Stimulated activated CD4-positive, alpha-beta T cell treated with anti-CD3 and anti-CD28 coated beads, Interleukin-1b, Interleukin-23, amount 100 ng/mL, for 4 hours (primary cell): ENCODE results near the gene NOTUM.

Experiments used
- DNase-seq, 2 donors: peaks; one replicate each; pipeline ENCODE4 v3.0.0-alpha.2; 2020; ENCODE audit warnings: low read depth in 2 of 2

Gene NOTUM

DNA sequence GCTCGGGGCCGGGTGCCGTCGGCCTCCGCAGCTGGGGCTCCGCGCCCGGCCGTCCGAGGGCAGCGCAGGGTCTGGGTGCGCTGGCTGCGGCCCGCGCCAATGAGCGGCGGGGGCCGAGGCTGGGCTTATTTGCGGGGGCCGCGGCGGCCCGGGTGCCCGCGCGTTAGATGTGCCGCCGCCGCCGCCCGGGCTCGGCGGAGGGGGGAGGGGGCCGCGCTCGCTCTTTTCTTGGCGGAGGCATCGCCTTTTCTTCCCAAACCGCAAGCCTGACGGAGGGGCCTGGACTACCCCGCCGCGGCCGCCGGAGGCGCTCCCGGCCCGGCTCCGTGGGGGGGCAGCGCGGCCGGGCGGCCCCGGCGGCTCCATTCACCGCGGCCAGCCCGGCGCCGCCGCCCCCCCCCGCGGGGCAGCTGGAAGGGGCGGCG lies at the start of gene NOTUM:
Gene NOTUM, minus strand, starts transcription at position 101 of the 425 bp plus-strand sequence. CDS start 278 bp downstream, outside the sequence.
- DNase-seq = no peak

- no peak for DNase-seq
These were observed 48.4 kb upstream of the NOTUM start for GRCh38 chr17:82009413-82009812.

DNA sequence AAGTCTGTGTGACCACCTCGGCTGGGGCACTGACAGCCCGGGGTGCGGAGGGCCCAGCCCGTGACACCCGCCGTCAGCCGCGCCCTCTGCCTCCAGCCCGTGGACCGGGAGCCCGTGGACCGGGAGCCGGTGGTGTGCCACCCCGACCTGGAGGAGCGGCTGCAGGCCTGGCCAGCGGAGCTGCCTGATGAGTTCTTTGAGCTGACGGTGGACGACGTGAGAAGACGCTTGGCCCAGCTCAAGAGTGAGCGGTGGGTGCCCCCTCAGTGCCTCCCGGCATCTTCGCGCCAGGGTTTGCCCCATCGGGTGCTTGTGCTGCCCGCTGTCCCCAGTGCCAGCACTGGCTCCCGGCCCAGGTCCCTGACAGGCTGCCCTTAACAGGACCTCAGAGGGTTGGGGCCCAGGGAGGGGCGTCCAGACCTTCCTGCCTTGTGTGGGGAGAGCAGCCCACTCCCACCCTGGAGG lies 48.0 kb upstream of the NOTUM start:
- no peak for DNase-seq

DNA sequence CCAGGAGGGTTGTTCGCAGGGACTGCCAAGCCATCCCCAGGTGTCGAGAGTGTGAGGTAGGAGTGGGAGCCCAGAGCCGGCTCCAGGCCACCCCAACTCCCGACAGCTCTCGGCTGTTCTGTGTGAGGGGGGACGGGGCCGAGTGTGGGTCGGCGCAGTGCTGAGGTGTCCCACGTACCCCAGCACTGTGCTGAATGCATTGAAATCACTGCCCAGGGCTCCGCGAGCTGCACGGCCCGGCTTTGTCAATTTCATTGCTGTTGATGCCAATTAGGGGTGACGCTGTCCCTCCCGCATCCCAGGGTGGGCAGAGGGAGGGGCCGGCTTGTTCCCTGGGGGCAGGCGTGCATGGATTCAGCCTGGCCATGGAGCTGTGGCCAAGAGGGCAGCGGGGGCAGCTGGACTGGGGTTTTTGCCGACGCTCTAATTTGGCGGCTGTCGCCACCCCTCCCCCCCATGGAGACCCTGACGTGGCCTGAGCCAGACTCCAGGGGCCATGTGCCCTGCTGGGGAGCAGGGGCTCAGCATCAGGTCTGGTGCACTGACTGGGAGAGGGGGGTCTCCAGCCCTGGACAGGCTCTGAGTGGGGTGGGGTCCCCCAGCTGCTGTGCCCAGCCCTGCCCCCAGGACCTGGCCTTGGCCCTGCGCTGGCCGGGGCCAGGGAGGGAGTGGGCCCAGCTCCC lies 47.4 kb upstream of the NOTUM start:
- no peak for DNase-seq

DNA sequence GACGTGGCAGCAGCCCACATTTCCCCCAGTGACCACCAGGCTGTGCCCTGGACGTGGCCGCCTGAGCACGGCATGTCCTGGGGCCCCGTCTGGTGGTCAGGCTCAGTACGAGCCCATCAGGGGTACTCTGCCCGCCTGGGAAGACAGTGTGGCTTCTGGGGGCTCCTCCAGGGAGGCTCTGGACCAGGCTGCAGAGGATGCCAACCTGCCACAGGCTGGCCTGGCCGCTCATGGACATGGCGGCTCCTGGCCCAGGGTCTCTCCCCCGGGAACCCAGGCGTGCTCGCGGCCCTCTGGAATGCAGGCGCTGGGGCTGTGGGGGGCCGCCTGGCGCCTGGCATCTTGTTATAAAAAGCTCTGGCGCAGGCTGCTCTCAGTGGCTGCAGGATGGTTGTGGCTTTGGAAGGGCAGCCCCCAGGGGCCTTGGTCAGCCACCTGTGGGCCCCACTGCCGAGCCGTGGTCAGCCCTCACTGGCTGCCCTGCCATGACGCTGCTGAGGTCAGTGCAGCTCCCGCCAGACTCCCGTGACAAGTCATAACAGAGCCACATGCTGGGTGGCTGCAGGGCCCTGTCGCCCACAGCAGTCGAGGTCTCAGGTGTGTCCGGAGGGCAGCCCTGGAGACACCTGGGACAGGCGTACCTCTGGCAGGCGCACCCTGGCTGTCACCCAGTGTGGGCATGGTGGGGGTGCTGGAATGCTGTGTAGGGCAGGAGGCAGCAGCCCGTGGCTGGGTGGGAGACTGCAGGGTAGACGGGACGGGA lies 46.7 kb upstream of the NOTUM start:
- DNase-seq = no peak

- no peak for DNase-seq
These were observed 46.2 kb upstream of the NOTUM start for GRCh38 chr17:82007228-82007494.

DNA sequence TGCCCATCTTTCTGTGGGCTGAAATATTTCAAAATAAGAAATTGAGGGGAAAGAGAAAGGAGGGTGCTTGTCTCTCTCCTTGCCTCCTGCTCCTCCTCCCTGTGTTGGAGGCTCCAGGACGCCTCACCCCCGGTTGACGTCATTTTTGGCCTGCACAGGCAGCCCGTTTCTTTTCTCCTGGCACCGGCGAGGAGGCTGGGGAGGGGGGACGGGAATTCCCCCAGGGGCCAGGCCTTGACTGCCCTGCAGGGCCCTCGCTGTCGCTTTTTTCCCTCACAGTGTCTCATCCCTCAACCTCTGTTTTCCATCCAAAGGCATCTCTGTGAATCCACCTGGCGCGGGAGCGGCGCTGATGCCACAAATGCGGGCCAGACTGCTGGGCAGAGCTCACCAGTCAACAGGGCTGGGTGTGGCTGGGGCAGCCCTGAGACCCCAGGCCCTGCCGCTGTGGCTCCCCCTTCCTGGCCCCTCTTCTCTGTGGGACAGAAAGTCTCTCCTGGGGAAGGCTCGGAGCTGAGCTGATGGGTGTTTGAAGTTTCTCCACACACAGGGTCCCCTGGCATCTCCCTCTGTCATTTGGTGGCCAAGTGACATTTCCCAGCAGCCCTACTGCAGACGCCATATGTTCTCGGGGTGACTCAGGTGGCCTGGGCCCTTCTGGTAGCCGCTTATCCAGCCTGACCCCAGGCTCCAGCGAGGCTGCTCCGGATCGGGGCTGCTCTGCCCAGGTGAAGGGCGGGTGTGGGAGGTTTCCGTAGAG lies 45.7 kb upstream of the NOTUM start:
- no peak for DNase-seq

GRCh38 chr17:82005701-82006348 lies 44.8 kb upstream of the NOTUM start:
- no peak for DNase-seq

DNA sequence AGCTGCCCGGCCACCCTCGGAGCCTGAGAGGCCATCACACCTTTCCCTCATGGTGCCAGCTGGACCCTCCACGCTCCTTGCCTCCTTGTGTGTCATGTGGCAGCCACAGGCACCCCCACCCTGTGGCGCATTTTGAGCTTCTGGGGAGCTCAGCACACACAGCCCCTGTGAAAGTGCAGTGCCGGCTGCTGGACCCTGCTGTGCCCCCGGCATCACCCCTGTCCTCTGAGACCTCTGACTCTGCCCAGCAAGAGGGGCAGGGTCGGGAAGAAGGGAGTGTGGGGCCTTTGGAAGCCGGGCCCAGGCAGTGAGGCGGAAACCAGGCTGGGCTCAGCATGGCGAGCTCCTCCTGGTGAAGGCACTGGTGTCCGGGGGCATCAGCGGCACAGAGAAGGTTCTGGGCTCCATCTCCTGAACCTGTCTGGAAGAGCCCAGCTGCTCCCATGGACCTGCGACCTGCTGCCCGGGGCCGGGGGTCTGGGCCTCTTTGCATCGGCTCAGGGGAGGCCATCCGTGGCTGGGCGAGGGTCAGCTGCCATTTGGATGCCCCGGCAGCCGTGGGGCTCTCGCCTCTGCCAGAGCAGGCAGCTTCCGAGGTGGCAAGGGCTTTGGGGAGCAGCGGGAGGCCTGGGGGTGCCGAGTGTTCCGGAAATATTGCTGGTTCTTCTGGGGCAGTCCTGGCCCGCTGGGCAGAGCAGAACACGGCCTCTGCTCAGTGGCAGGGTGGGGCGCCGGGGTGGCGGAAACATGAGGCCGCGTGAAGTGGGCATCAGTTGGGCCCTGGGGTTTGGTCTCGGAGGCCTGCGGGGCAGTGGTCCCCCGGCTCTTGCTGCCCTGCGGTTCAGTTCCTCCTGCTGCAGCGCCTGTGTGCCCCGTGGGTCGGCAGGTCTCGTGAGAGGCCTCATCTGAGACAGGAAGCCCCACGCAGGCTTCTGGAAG lies 43.8 kb upstream of the NOTUM start:
- DNase-seq = no peak

DNA sequence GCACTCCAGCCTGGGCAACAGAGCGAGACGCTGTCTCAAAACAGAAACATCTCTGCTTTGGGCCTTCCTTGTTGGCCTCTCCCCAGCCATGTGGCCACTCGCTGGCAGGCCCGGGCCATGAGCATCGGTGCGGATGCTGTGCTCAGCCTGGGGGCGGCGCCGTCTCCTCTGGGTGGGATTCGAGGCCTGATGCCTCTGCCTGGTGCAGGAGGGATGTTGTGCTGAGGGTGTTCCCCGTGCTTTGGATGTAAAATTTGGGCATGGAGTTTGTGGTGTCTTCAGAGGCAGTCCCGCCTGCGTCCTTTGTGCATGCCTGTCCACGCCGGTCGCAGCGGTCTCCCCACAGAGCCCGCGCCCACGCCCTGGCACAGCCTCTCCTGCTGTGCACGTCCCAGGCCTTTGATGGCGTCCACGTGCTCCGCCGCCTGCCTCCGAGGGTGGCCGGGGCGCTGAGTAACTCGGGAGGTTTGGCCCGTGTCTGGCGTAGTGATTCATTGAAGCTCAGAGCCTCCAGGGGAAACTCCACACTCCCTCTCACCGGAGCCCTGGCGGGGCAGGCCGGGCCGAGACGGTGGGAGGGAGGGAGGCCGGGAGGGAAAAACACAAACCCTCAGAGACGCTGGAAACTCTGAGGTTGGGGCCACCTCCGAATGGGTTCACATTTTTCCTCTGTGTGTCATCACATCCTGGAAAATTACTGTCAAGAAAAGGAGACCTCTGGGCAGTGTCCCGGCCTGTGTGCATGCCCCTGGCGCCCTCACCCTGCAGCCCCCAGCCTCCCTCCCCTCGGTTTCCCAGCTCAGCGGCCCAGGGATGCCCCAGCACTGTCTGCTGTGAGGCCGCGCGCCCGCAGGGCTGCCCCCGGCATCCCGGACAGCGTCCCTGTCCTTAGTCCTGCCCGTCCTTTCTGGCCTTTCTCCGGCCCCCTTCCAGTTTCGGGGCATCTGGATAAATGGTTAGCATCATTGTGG lies 42.7 kb upstream of the NOTUM start:
- DNase-seq = peak in 1 of 2 donors; percentile 11

DNA sequence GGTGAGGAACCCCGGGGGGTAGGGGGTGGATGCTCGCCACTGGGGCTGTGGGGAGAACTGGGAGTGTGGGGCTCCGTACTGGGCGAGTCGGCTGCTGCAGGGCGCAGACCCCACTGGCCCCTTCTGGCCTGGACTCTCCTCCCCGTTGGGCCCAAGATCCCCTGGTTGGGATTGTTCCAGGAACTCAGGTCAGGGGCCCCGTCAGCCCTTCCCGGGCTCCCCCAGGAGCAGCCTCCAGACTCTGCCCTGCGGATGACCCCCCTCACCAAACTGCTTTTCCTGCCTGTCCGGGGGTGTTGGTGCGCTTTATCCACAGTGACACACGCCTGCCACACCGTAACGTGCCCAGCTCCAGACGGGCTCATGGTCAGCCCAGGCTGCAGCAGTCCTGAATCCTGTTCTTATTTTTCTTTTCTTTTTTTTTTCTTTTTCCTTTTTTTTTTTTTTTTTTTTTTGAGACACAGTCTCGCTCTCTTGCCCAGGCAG lies 40.6 kb upstream of the NOTUM start:
- no peak for DNase-seq

DNA sequence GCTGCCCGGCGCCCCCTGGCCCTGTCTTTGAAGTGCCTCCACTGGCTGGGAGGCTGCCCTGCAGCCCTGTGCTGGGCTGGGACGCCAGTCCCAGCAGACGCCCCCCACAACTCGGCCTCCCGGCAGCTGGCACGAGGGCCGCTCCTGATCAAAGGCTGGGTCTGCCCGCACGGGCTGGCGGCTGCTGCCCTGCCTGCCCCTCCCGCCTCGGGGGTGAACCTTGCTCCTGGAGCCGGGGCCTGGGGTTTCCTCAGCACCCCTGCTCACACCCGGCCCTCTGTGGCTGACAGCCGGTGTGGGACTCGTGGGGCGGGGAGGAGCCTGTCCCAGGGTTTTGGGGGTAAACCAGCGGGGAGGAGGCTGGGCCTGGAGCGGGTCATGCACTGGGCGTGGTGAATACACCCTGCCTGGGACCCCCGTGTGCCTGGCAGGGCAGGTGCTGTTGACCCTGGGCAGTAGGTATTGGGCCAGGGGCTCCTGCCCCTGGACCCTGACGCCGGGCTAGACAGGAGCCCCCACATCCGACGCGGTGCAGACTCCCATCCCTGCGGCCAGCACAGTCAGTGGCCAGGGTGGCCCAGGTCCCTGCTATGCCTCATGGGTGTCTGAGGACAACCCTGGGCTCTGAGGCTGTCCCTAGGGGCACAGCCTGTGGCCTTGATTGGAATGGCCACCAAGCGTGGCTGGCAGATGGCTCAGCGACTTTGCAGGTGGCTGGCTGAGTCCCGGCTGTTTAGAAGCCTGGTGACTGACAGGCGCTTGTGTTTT lies 40.0 kb upstream of the NOTUM start:
- no peak for DNase-seq

DNA sequence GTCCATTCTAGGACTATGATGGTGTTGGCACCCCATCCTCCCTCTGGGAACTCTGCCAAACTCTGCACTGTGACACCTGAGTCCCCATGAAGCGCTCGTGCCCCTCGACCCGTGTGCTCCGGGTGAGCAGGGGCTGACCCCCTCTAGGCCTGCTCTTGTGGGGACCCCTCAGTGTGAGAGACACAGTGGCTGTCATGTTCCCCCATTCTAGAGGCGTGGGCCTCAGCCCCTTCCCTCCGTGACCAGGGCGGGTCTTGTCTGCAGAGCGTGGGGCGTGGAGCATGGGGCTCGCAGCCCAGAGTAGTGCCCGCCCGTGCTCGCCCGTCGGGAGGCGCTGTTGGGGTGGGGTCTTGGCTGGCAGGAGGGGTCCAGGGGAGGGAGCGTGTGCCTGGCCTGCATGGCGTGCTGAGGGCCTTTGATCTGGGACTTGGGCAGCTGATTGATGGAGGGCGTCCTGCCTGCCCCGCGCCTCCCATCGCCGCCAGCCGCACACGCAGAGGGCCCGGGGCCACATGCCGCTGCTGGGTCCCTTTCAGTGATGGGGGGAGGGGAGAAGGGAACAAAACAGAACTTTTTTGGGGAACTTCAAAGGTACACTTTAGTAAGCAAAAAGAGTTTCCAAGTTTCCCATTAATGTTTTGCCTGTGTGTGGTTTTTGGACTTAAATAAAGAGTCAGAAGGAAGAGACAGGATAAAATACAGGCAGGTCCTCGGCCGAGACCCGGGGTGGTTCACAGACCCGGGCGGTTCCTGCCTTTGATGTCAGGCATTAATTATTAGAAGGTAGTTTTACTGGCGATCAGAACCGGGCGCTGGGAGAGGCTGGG lies 39.2 kb upstream of the NOTUM start:
- no peak for DNase-seq

GRCh38 chr17:81999587-81999975 lies 38.6 kb upstream of the NOTUM start:
- no peak for DNase-seq

- no peak for DNase-seq
These were observed 37.9 kb upstream of the NOTUM start for GRCh38 chr17:81998691-81999438.

DNA sequence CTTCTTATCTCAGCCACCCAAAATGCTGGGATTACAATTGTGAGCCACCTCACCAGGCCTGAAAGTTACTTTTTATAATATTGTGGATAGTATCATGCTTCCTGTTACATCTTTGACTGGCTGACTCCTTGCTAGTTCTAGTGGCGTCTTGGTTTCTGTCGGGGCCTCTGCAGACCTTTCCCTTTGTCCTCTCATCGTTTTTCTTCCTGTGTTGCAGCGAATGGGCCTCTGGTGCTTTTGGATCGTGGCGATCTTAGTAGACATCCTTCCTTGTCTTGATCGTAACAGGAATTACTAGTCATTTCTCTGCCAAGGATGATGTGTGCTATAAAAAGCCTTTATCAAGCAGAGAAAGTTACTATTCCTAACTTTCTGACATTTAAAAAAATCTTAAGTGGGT lies 37.2 kb upstream of the NOTUM start:
- DNase-seq = no peak

GRCh38 chr17:81996757-81997441 lies 35.9 kb upstream of the NOTUM start:
- no peak for DNase-seq
